ENCODE data around the gene TRAM2.

TRAM2 gene

GRCh38 chr6:52502306-52503029 lies 74.4 kb downstream of the TRAM2 start:
- Mint-ChIP-seq H3K4me3 (no peak overlapping the region), H3K27ac (no peak overlapping the region), H3K27me3 (ENCODE audit: low read depth) (no peaks in the 10 kb centered on the region), H3K4me1 (ENCODE audit: low read depth) (peaks cover 11% of the 10 kb centered on the region), H3K9me3 (no peaks in the 10 kb centered on the region), H3K36me3 (ENCODE audit: low read depth) (peaks cover 6% of the 10 kb centered on the region)

- peaks cover 25% of the 10 kb centered on the region for H3K4me1 Mint-ChIP-seq (ENCODE audit: low read depth)
- H3K36me3 Mint-ChIP-seq (ENCODE audit: low read depth) = peaks cover 6% of the 10 kb centered on the region
- H3K9me3 Mint-ChIP-seq = no peaks in the 10 kb centered on the region
- no peak overlapping the region for H3K27ac Mint-ChIP-seq
- H3K4me3 Mint-ChIP-seq = no peak overlapping the region
- no peaks in the 10 kb centered on the region for H3K27me3 Mint-ChIP-seq (ENCODE audit: low read depth)
Observed at GRCh38 chr6:52500238-52501129, 76.4 kb downstream of the TRAM2 start.

- peaks cover 30% of the 10 kb centered on the region for H3K4me1 Mint-ChIP-seq (ENCODE audit: low read depth)
- no peaks in the 10 kb centered on the region for H3K27me3 Mint-ChIP-seq (ENCODE audit: low read depth)
- no peak overlapping the region for H3K27ac Mint-ChIP-seq
- H3K4me3 Mint-ChIP-seq = no peak overlapping the region
- H3K9me3 Mint-ChIP-seq = peaks cover 5% of the 10 kb centered on the region
- peaks cover 7% of the 10 kb centered on the region for H3K36me3 Mint-ChIP-seq (ENCODE audit: low read depth)
Observed at GRCh38 chr6:52499681-52500236, 77.1 kb downstream of the TRAM2 start.

DNA sequence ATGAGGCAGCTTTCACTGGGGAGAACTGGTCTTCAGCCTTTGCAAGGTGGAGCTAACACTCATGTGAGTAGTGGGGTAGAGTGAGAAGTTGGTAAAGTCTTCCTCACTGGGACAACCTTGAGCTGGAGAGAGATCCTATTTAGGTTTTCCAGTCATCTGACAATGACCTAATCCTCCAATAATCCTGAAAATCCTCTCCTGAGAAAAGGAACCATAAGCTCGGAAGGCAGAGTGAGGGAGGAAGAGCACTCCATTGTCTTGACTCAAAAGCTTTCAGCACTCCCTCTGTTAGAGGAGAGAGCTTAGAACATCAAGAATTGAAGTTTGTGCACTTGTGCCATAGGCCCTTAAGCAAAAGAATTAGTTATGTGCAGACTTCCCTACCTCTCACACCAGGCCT lies 77.8 kb downstream of the TRAM2 start:
- peaks cover 37% of the 10 kb centered on the region for H3K4me1 Mint-ChIP-seq (ENCODE audit: low read depth)
- no peak overlapping the region for H3K27ac Mint-ChIP-seq
- no peak overlapping the region for H3K4me3 Mint-ChIP-seq
- no peaks in the 10 kb centered on the region for H3K27me3 Mint-ChIP-seq (ENCODE audit: low read depth)
- H3K9me3 Mint-ChIP-seq = peaks cover 5% of the 10 kb centered on the region
- peaks cover 5% of the 10 kb centered on the region for H3K36me3 Mint-ChIP-seq (ENCODE audit: low read depth)

DNA sequence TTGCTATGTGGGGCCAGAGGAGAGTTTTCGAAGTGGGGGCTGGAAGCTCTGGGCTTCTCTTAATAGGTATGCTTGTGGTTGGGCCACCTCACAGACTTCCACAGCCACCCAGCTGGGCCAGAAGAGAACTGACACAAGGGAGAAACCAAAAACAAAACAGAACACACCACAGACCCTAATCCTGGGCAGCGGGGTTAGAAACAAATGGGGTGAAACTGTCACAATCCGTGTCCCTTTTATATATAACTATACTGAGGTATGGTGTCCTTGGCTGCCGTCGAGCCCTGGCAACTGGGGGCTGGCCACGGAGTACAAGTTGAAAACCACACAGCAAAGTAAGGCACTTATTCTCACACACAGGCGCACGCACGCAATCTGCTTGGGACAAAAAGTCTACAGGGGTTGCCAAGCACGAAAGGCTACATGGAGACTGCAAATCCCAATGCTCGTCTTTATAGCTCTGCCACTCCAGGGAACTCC lies 78.3 kb downstream of the TRAM2 start:
- Mint-ChIP-seq H3K9me3 (peaks cover 5% of the 10 kb centered on the region), H3K27ac (no peak overlapping the region), H3K4me1 (ENCODE audit: low read depth) (peaks cover 41% of the 10 kb centered on the region), H3K27me3 (ENCODE audit: low read depth) (no peaks in the 10 kb centered on the region), H3K36me3 (ENCODE audit: low read depth) (peaks cover 5% of the 10 kb centered on the region), H3K4me3 (no peak overlapping the region)

- peak overlapping the region; percentile 46 for H3K27ac Mint-ChIP-seq
- no peak overlapping the region for H3K4me3 Mint-ChIP-seq
- peaks cover 45% of the 10 kb centered on the region for H3K4me1 Mint-ChIP-seq (ENCODE audit: low read depth)
- H3K9me3 Mint-ChIP-seq = peaks cover 5% of the 10 kb centered on the region
- H3K27me3 Mint-ChIP-seq (ENCODE audit: low read depth) = no peaks in the 10 kb centered on the region
- peaks cover 5% of the 10 kb centered on the region for H3K36me3 Mint-ChIP-seq (ENCODE audit: low read depth)
Observed at GRCh38 chr6:52497652-52498408, 79.0 kb downstream of the TRAM2 start.

DNA sequence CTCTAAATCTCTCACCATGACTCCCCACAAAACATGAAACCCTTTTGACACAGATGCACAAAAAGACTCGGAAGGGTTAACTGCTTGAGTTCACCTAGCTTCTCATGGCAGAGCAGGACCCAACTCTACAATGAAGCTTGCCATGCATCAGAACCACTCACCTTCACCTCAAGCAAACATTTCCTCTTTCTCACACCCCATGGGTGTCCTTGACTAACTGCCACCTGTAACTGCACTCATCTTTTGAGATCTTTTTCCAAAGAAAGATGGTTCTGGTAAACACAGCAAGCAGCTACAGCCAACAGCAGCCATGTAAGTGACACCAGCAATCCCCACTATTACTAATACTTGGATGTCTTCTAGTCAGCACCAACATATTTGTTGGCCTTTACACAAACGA lies 80.2 kb downstream of the TRAM2 start:
- Mint-ChIP-seq H3K4me1 (ENCODE audit: low read depth) (peaks cover 50% of the 10 kb centered on the region), H3K4me3 (no peak overlapping the region), H3K27me3 (ENCODE audit: low read depth) (no peaks in the 10 kb centered on the region), H3K36me3 (ENCODE audit: low read depth) (peaks cover 5% of the 10 kb centered on the region), H3K9me3 (peaks cover 5% of the 10 kb centered on the region), H3K27ac (no peak overlapping the region)

DNA sequence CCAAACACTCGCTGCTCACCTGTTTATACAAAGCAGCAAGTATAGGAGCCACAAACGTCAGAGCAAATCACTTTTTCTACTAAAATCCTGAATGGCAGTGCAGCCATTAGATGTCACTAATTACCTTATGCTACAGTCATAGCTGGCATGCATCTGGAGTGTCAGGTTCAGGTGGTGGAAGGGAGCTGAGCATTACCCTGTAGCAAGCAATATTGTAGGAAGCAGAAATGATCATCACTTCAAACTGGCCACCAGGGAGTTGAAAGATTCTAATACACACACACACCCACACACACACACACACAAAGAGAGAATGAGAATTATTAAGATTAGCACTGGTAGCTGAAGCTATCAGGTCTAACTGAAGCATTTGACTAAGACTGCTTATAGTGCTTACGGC lies 80.9 kb downstream of the TRAM2 start:
- Mint-ChIP-seq H3K27ac (peak overlapping the region; percentile 3), H3K4me1 (ENCODE audit: low read depth) (peaks cover 54% of the 10 kb centered on the region), H3K27me3 (ENCODE audit: low read depth) (no peaks in the 10 kb centered on the region), H3K9me3 (peaks cover 5% of the 10 kb centered on the region), H3K4me3 (no peak overlapping the region), H3K36me3 (ENCODE audit: low read depth) (peaks cover 5% of the 10 kb centered on the region)

DNA sequence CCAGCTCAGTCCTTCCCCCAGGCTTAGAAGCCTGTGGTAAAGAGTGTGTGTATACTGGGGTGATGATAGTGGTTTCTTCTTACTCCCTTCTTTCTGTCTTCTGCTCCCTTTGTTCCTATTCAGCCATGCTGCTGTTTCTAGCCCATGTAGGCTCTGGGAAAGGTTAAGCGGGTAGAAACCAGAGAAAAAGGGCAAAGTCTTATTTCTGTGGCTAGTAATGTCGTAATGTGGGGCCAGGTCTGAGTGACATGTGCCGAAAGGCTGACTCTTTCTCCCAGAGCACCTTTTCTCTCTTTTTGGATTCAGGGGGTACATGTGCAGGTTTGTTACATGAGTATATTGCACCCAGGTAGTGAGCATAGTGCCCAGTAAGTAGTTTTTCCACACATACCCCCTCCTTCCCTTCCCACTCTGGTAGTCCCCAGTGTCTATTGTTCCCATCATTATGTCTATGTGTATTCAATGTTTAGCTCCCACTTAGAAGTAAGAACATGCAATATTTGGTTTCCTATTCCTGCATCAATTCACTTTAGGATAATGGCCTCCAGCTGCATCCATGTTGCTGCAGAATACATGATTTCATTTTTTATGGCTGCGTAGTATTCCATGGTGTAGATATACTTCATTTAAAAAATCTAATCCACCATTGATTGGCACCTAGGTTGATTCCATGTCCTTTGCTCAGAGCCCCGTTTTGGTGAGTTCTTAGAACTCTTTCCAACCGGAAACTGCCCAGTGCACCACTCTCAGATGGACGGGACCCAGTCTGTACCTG lies 82.4 kb downstream of the TRAM2 start:
- Mint-ChIP-seq H3K4me1 (ENCODE audit: low read depth) (peaks cover 55% of the 10 kb centered on the region), H3K36me3 (ENCODE audit: low read depth) (peaks cover 5% of the 10 kb centered on the region), H3K27me3 (ENCODE audit: low read depth) (no peaks in the 10 kb centered on the region), H3K27ac (peak overlapping the region; percentile 64), H3K9me3 (peaks cover 5% of the 10 kb centered on the region), H3K4me3 (no peak overlapping the region)

- peak overlapping the region; percentile 64 for H3K27ac Mint-ChIP-seq
- peaks cover 5% of the 10 kb centered on the region for H3K36me3 Mint-ChIP-seq (ENCODE audit: low read depth)
- H3K27me3 Mint-ChIP-seq (ENCODE audit: low read depth) = peaks cover 4% of the 10 kb centered on the region
- H3K9me3 Mint-ChIP-seq = peaks cover 5% of the 10 kb centered on the region
- peaks cover 52% of the 10 kb centered on the region for H3K4me1 Mint-ChIP-seq (ENCODE audit: low read depth)
- H3K4me3 Mint-ChIP-seq = no peak overlapping the region
Observed at GRCh38 chr6:52493669-52494068, 83.2 kb downstream of the TRAM2 start.

DNA sequence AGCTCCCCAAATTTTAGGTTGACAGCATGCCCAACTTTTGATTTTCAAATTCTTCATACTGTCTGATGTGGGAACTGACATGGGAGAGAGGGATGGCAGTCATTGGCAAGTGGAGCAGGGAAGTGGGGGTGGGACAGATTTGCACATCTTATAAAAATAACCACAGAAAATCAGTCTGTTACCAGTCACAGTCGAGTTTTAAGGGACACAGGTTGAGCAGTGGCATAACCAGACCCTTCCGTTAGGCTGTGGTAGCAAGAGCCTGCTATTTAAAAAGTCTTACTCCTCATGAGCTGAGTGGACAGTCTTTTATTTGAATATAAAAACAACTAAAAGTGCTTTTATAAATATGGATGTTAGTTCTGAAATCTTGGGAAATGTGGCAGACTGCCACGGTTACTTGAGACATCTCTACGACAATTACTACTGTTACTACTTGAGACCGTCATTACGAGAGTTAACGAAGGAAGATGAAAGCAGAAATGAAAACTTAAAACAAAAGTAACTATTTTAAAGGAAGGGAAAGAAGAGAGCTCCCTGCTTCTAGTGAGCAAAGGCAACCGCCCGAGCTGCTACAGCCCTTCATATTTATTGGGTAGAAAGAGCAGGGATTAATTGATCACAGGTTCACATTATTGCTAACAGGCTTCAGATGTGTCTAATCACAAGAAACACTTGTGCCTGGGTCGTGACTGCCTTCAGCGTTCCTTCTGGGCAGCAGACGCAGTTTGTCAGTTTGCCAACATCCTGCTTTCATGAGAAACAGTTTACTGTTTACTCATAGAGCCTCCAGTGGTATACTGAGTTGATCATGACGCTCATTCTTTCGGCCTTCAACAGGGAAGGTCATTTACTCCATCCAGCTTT lies 85.4 kb downstream of the TRAM2 start:
- Mint-ChIP-seq H3K27me3 (ENCODE audit: low read depth) (peaks cover 13% of the 10 kb centered on the region), H3K4me3 (no peak overlapping the region), H3K27ac (peak overlapping the region; percentile 9), H3K4me1 (ENCODE audit: low read depth) (peaks cover 35% of the 10 kb centered on the region), H3K36me3 (ENCODE audit: low read depth) (peaks cover 5% of the 10 kb centered on the region), H3K9me3 (peaks cover 5% of the 10 kb centered on the region)

DNA sequence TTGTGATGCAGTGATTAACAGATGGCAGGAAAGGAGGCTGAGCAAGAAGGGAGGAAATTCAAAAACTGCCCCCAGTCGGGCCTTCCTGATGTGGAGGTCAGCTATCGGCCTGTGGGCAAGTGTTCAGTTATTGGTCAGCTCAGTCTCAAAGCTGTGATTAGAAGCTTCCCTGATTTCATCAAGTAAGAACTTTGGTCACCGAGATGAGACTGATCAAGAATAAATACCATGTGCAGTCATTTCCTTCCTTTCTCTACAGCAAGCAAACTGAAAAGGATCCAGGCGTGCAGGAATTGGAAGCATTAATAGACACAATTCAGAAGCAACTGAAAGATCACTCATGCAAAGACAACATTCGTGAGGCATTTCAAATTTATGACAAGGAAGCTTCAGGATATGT lies 87.0 kb downstream of the TRAM2 start:
- no peak overlapping the region for H3K4me3 Mint-ChIP-seq
- H3K36me3 Mint-ChIP-seq (ENCODE audit: low read depth) = no peaks in the 10 kb centered on the region
- H3K27me3 Mint-ChIP-seq (ENCODE audit: low read depth) = peaks cover 13% of the 10 kb centered on the region
- no peak overlapping the region for H3K27ac Mint-ChIP-seq
- peaks cover 25% of the 10 kb centered on the region for H3K4me1 Mint-ChIP-seq (ENCODE audit: low read depth)
- H3K9me3 Mint-ChIP-seq = no peaks in the 10 kb centered on the region

- Mint-ChIP-seq H3K27me3 (ENCODE audit: low read depth) (peaks cover 14% of the 10 kb centered on the region), H3K4me1 (ENCODE audit: low read depth) (no peaks in the 10 kb centered on the region), H3K4me3 (no peak overlapping the region), H3K36me3 (ENCODE audit: low read depth) (peaks cover 2% of the 10 kb centered on the region), H3K27ac (no peak overlapping the region), H3K9me3 (no peaks in the 10 kb centered on the region)
Observed at GRCh38 chr6:52483671-52484003, 93.2 kb downstream of the TRAM2 start.
